Right lobe of liver (tissue), 6 donors: Measurements from ENCODE around the gene AARSD1. TPM values are rescaled to one million over a fixed set of nuclear protein-coding genes. Genes with fewer than 3 reads are reported as not detected.

Source experiments
- ATAC-seq, 4 donors: fragments of 200-7000 bp; cut with Tn5 transposase; one replicate each; pipeline ENCODE4 v1.9.1; 2020; ENCODE audit warnings: mild to moderate bottlenecking in 4 of 4, moderate library complexity in 4 of 4
- DNase-seq, 3 donors: peaks; one replicate each; pipeline ENCODE4 v3.0.0-alpha.2; 2020
- H3K27ac ChIP-seq, 3 donors: fragments of 200-600 bp; one replicate each; pipeline ENCODE4 v1.8.0; 2022
- H3K27me3 ChIP-seq, 2 donors: fragments of 200-600 bp; one replicate each; pipeline ENCODE4 v1.8.0; 2022
- H3K36me3 ChIP-seq, 4 donors: fragments of 200-600 bp; sonication (generic) in 1 of 4; one replicate each; pipeline versions ENCODE4 v1.5.1 to v1.8.0; 2017 to 2022; ENCODE audit warnings: control low read depth in 1 of 4
- H3K4me1 ChIP-seq, 4 donors: fragments of 200-600 bp; sonication (generic) in 1 of 4; one replicate each; pipeline versions ENCODE4 v1.5.1 to v1.8.0; 2017 to 2022; ENCODE audit warnings: control low read depth in 1 of 4
- H3K4me3 ChIP-seq, 3 donors: fragments of 200-600 bp; one replicate each; pipeline ENCODE4 v1.8.0; 2022
- H3K9me3 ChIP-seq, 4 donors: fragments of 200-600 bp; sonication (generic) in 1 of 4; one replicate each; pipeline versions ENCODE4 v1.5.1 to v1.8.0; 2017 to 2022; ENCODE audit warnings: control low read depth in 1 of 4
- CTCF ChIP-seq, 4 donors: fragments of 200-600 bp in 3 of 4; fragments of 450-650 bp in 1 of 4; IDR thresholded peaks; one replicate each; pipeline versions ENCODE4 v1.5.1 to v1.8.0; 2016 to 2022; ENCODE audit warnings: antibody characterized with exemption in 4 of 4, mild to moderate bottlenecking in 2 of 4
- POLR2A ChIP-seq: fragments of 450-650 bp; IDR thresholded peaks from one replicate; pipeline ENCODE4 v1.6.1; 2017; ENCODE audit warnings: antibody characterized with exemption, mild to moderate bottlenecking
- WGBS: methylation state at CpG from one replicate; pipeline ENCODE4 v1.1.6; 2018; ENCODE audit warnings: low coverage, low lambda C conversion rate; ENCODE audit not compliant: insufficient coverage; ENCODE audit errors: missing lambda C conversion rate; 5-methylcytosine and 5-hydroxymethylcytosine counted together
- intact Hi-C, 2 donors: fragments of 100-400 bp; cut with DNase I; formaldehyde crosslinking; loops; one replicate each; pipeline versions ENCODE4 v1.11.2 to v1.14.1; 2022
- total RNA-seq, 6 experiments: library from RNA; depleted of rRNA in 2 of 6; stranded (reverse); fragments of >200 nt in 2 of 6; fragmentation: NEBNext Ultra II Directional in 3 of 6; extraction: Animal tissue kit (Norgen Biotek cat#: 25700) in 3 of 6; gene quantifications; one replicate each; pipeline versions ENCODE4 v1.1.0 to v1.2.4, GENCODE V29; 2016 to 2023
- donor health status: DM: no; HTN: yes; CAD: no.
- donor health status: DM: no; HTN: no; CAD: no.
- donor health status: DM: no; HTN: no; CAD: no.
- donor health status: DM: no; HTN: yes; CAD: no.
- donor health status: DM: no; HTN: yes; CAD: no.

Gene AARSD1
- total RNA-seq, 6 experiments from 2014 or later = 12.3 to 22.1 (median 17.9) TPM

GRCh38 chr17:42985225-42985624 is 21.0 kb upstream of the AARSD1 start:
- no peak overlapping the region for H3K27ac ChIP-seq
- DNase-seq = no peak
- intact Hi-C loops = no loop called here
- H3K27me3 ChIP-seq = no peaks in the 10 kb centered on the region
- peaks cover 0 to 36% (median 12%) of the 10 kb centered on the region in 4 donors for H3K36me3 ChIP-seq
- peak in 3 of 4 donors; percentile 9 to 47 (median 15) for ATAC-seq
- TF ChIP-seq POLR2A = no peak
- TF ChIP-seq CTCF (IDR thresholded peaks at IDR 0.05) = no peak
- no peaks in the 10 kb centered on the region for H3K9me3 ChIP-seq
- H3K4me1 ChIP-seq = peaks cover 0 to 13% (median 6%) of the 10 kb centered on the region in 4 donors
- no peak overlapping the region for H3K4me3 ChIP-seq
- WGBS = 50% methylated on average over 1 of the region's 1 CpG

GRCh38 chr17:42982266-42982665 is 18.0 kb upstream of the AARSD1 start:
- intact Hi-C loops = no loop called here
- DNase-seq = no peak
- ATAC-seq = no peak
- no peak for TF ChIP-seq CTCF (IDR thresholded peaks at IDR 0.05)
- TF ChIP-seq POLR2A = no peak
- Histone ChIP-seq H3K9me3 (no peaks in the 10 kb centered on the region), H3K27me3 (no peaks in the 10 kb centered on the region), H3K4me3 (no peak overlapping the region), H3K27ac (no peak overlapping the region), H3K4me1 (peaks cover 0 to 18% (median 6%) of the 10 kb centered on the region in 4 donors), H3K36me3 (peaks cover 0 to 7% (median 1%) of the 10 kb centered on the region in 4 donors)

- Histone ChIP-seq H3K9me3 (no peaks in the 10 kb centered on the region), H3K27me3 (no peaks in the 10 kb centered on the region), H3K27ac (peak overlapping the region; percentile 40 to 82 (median 77)), H3K4me3 (peak overlapping the region; percentile 94 to 97 (median 97)), H3K36me3 (no peaks in the 10 kb centered on the region), H3K4me1 (peaks cover 0 to 18% (median 6%) of the 10 kb centered on the region in 4 donors)
- DNase-seq (peak; percentile 51 to 66 (median 59)), ATAC-seq (peak; percentile 65 to 82 (median 78))
- TF ChIP-seq POLR2A (peak; percentile 22), CTCF (IDR thresholded peaks at IDR 0.05) (peak in 2 of 4 donors; percentile 13 to 21)
- intact Hi-C loops = no loop called here
- WGBS = 0% methylated on average over 17 of the region's 67 CpGs
Observed at GRCh38 chr17:42980766-42981397, 16.6 kb upstream of the AARSD1 start.

- peak within 1 kb of the TSS; percentile 40 to 82 (median 77) for H3K27ac ChIP-seq
- TF ChIP-seq POLR2A = peak; percentile 33
- TF ChIP-seq CTCF (IDR thresholded peaks at IDR 0.05) = no peak
- peaks cover 0 to 18% (median 6%) of the 10 kb centered on the region in 4 donors for H3K4me1 ChIP-seq
- 0% methylated on average over 5 of the region's 39 CpGs for WGBS
- DNase-seq (peak; percentile 93 to 94 (median 94)), ATAC-seq (peak; percentile 94 to 95 (median 94))
- intact Hi-C loops = no loop called here
- H3K4me3 ChIP-seq = peak within 1 kb of the TSS; percentile 94 to 97 (median 97)
- H3K27me3 ChIP-seq = no peaks in the 10 kb centered on the region
- H3K9me3 ChIP-seq = no peaks in the 10 kb centered on the region
- H3K36me3 ChIP-seq = no peaks in the 10 kb centered on the region
Observed at GRCh38 chr17:42980274-42980765, 16.1 kb upstream of the AARSD1 start, which contains the start of gene RUNDC1. Gene RUNDC1 (plus strand): TSS chr17:42980565. CDS start chr17:42980577, 12 bp downstream.
